ENCODE measurements around the gene HOXA9.

GRCh38 chr7:27147199-27148030, 17.9 kb downstream of the HOXA9 start, which contains the start of gene HOXA6:
- TF ChIP-seq, protein P1, sequence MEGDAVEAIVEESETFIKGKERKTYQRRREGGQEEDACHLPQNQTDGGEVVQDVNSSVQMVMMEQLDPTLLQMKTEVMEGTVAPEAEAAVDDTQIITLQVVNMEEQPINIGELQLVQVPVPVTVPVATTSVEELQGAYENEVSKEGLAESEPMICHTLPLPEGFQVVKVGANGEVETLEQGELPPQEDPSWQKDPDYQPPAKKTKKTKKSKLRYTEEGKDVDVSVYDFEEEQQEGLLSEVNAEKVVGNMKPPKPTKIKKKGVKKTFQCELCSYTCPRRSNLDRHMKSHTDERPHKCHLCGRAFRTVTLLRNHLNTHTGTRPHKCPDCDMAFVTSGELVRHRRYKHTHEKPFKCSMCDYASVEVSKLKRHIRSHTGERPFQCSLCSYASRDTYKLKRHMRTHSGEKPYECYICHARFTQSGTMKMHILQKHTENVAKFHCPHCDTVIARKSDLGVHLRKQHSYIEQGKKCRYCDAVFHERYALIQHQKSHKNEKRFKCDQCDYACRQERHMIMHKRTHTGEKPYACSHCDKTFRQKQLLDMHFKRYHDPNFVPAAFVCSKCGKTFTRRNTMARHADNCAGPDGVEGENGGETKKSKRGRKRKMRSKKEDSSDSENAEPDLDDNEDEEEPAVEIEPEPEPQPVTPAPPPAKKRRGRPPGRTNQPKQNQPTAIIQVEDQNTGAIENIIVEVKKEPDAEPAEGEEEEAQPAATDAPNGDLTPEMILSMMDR (IDR thresholded peaks at IDR 0.05), result no peak
- TF ChIP-seq EP300 (IDR thresholded peaks at IDR 0.05), result no peak
- TF ChIP-seq POLR2A (IDR thresholded peaks at IDR 0.05), result no peak
